Endothelial cell of umbilical vein (primary cell): ENCODE results near the gene SYNM. TPM values are rescaled to one million over a fixed set of nuclear protein-coding genes. Genes with fewer than 3 reads are reported as not detected.

Source experiments
- BruUV-seq: library from RNA; stranded (reverse); fragments of 400-500 nt; replicated peaks from 2 replicates; lab custom pipeline; 2021; lab: Mats Ljungman, UMichigan
- CTCF ChIA-PET: fragments of 300-600, 350-600 bp; sonication (Branson Sonifier 250); formaldehyde crosslinking; loops from one replicate; lab custom pipeline; 2021; ENCODE audit warnings: antibody characterized with exemption, inconsistent platforms; lab: Charles Lee
- POLR2A ChIA-PET: fragments of 300-600, 350-600 bp; sonication (Branson Sonifier 250); formaldehyde crosslinking; loops from one replicate; lab custom pipeline; 2021; ENCODE audit warnings: antibody characterized with exemption, inconsistent platforms; lab: Charles Lee
- DNase-seq: peaks from one replicate; pipeline ENCODE4 v3.0.0-alpha.2; 2011; ENCODE audit warnings: low read depth, low spot score
- FAIRE-seq: peaks from 2 replicates; lab custom pipeline; 2011; peaks lifted over from hg19 to GRCh38; lab: Jason Lieb, UNC
- H2AFZ ChIP-seq: 2 replicates; pipeline ENCODE4 v1.6.0; 2012; ENCODE audit warnings: low read depth, low read length, control low read depth, inconsistent platforms
- H3K27ac ChIP-seq: 2 replicates; pipeline ENCODE4 v1.5.1; 2011; ENCODE audit warnings: low read depth, mild to moderate bottlenecking, control low read depth, low read length, moderate library complexity; ENCODE audit not compliant: insufficient read depth
- H3K27me3 ChIP-seq, 2 experiments: 2 replicates each; pipeline versions ENCODE4 v1.6.0 to v1.6.1; 2011; ENCODE audit warnings: low read length in 2 of 2, mixed read lengths in 1 of 2; ENCODE audit not compliant: control insufficient read depth in 2 of 2, insufficient read depth in 2 of 2
- H3K36me3 ChIP-seq, 2 experiments: 2 replicates in 1 of 2; 3 replicates in 1 of 2; pipeline ENCODE4 v1.5.1; 2011; ENCODE audit warnings: low read length in 2 of 2, mild to moderate bottlenecking in 1 of 2, moderate library complexity in 1 of 2; ENCODE audit not compliant: control insufficient read depth in 2 of 2, insufficient read depth in 2 of 2; ENCODE audit errors: extremely low read depth in 1 of 2
- H3K4me1 ChIP-seq: 3 replicates; pipeline ENCODE4 v1.5.1; 2011; ENCODE audit warnings: mild to moderate bottlenecking, low read length; ENCODE audit not compliant: control insufficient read depth, insufficient read depth; ENCODE audit errors: extremely low read depth
- H3K4me2 ChIP-seq: 2 replicates; pipeline ENCODE4 v1.6.1; 2011; ENCODE audit warnings: low read length, control low read depth, mixed read lengths; ENCODE audit not compliant: insufficient read depth
- H3K4me3 ChIP-seq, 3 experiments: fragments of 200-600 bp in 1 of 3; sonication (generic), shearing (Covaris generic) in 1 of 3; replicated peaks in 1 of 3; 2 replicates each; pipeline ENCODE4 v1.5.1; 2011 to 2016; ENCODE audit warnings: control low read depth in 3 of 3, low read length in 3 of 3, mild to moderate bottlenecking in 2 of 3, inconsistent platforms in 1 of 3, low read depth in 1 of 3, moderate library complexity in 1 of 3; ENCODE audit not compliant: insufficient read depth in 1 of 3
- H3K79me2 ChIP-seq: 2 replicates; pipeline ENCODE4 v1.6.0; 2012; ENCODE audit warnings: low read length, inconsistent platforms; ENCODE audit not compliant: control insufficient read depth, insufficient read depth
- H3K9ac ChIP-seq: replicated peaks from 2 replicates; pipeline ENCODE3; 2011; ENCODE audit warnings: low read length, control low read depth; ENCODE audit not compliant: insufficient read depth; ENCODE audit errors: extremely low read depth
- H3K9me1 ChIP-seq: replicated peaks from 3 replicates; pipeline ENCODE4 v1.6.0; 2011; ENCODE audit warnings: mild to moderate bottlenecking, low read length; ENCODE audit not compliant: control insufficient read depth, insufficient read depth; ENCODE audit errors: extremely low read depth
- H3K9me3 ChIP-seq: replicated peaks from 2 replicates; pipeline ENCODE4 v1.5.1; 2012; ENCODE audit warnings: low read length, inconsistent platforms; ENCODE audit not compliant: control insufficient read depth, insufficient read depth
- H4K20me1 ChIP-seq: replicated peaks from 2 replicates; pipeline ENCODE3; 2011; ENCODE audit warnings: mild to moderate bottlenecking, low read length; ENCODE audit not compliant: control insufficient read depth, insufficient read depth; ENCODE audit errors: extremely low read depth
- CTCF ChIP-seq, 2 donors: IDR thresholded peaks; 1 replicate in 1 of 2; 2 replicates in 1 of 2; pipeline ENCODE4 v1.5.1; 2011; ENCODE audit warnings: low read length in 2 of 2, mild to moderate bottlenecking in 2 of 2, moderate library complexity in 2 of 2, control low read depth in 1 of 2, inconsistent platforms in 1 of 2, low read depth in 1 of 2; ENCODE audit not compliant: insufficient read depth in 1 of 2; ENCODE audit errors: extremely low read depth in 1 of 2
- EZH2 ChIP-seq: IDR thresholded peaks from 2 replicates; pipeline ENCODE4 v1.6.1; 2012; ENCODE audit warnings: borderline replicate concordance, low read depth, mild to moderate bottlenecking, moderate library complexity, low read length, inconsistent platforms; ENCODE audit not compliant: severe bottlenecking
- FOS ChIP-seq: IDR thresholded peaks from 2 replicates; pipeline ENCODE4 v1.6.1; 2011; ENCODE audit warnings: mild to moderate bottlenecking, low read length, moderate library complexity, borderline replicate concordance; ENCODE audit not compliant: insufficient read depth
- GATA2 ChIP-seq: IDR thresholded peaks from 2 replicates; pipeline ENCODE4 v1.7.0; 2011; ENCODE audit warnings: low read depth, mild to moderate bottlenecking, moderate library complexity, mixed read lengths, low read length; ENCODE audit not compliant: insufficient read length, insufficient read depth
- JUN ChIP-seq: IDR thresholded peaks from 2 replicates; pipeline ENCODE4 v1.6.1; 2011; ENCODE audit warnings: borderline replicate concordance, low read depth; ENCODE audit not compliant: insufficient read length, insufficient read depth
- MAX ChIP-seq: IDR thresholded peaks from 2 replicates; pipeline ENCODE4 v1.6.1; 2011; ENCODE audit not compliant: insufficient read depth, insufficient read length
- MYC ChIP-seq: IDR thresholded peaks from one replicate; pipeline ENCODE4 v1.6.1; 2011; ENCODE audit warnings: mild to moderate bottlenecking, low read depth, low read length
- POLR2A ChIP-seq: IDR thresholded peaks from 2 replicates; pipeline ENCODE4 v1.6.1; 2012; ENCODE audit warnings: low read depth, mild to moderate bottlenecking, control low read depth, low read length
- POLR2AphosphoS5 ChIP-seq: IDR thresholded peaks from 2 replicates; pipeline ENCODE4 v1.6.1; 2012; ENCODE audit warnings: low read depth, mild to moderate bottlenecking, control low read depth, low read length, moderate library complexity; ENCODE audit not compliant: insufficient read depth
- dilution Hi-C: fragments of 300-500 bp; cut with MboI; formaldehyde crosslinking; loops from one replicate; pipeline ENCODE4 v1.15.0; 2019; ENCODE audit warnings: low sequenced_read_pairs; ENCODE audit not compliant: extremely low pct_ligation_motif_present
- intact Hi-C: fragments of 100-400 bp; cut with micrococcal nuclease; formaldehyde crosslinking; loops from one replicate; pipeline ENCODE4 v1.10.0; 2022
- polyA plus RNA-seq, 4 experiments: library from polyadenylated mRNA; depleted of rRNA in 3 of 4; stranded (reverse) in 3 of 4; unstranded in 1 of 4; fragments of >200 nt; gene quantifications; 2 replicates each; pipeline versions ENCODE4 v1.2.1 to v1.2.3, GENCODE V29; 2011 to 2012; ENCODE audit warnings: missing spikeins in 1 of 4
- total RNA-seq: library from RNA; stranded (reverse); gene quantifications from 2 replicates; pipeline ENCODE4 v1.2.3, GENCODE V29; 2021

SYNM gene
- total and polyA plus RNA-seq, 2 donors (not counting 3 experiments of a cell fraction or from before 2014, with no cell fraction given) = 3.7 to 10.2 TPM

DNA sequence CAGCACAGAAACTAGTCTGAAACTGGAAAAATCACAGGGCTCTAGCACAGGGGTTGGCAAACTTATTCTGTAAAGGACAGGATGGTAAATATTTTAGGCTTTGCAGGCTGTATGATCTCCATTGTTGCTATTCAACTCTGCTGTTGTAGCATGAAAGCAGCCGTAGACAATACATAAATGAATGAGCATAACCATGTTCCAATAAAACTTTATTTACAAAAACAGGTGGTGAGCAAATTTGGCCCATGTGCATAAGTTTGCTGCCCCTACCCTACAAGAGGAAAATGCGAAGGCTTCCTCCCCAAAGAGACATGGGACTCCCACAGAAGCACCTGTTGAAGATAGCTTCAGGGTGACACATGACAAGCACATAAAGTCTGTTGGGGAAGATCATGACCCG lies 59.2 kb downstream of the SYNM start:
- peaks cover 0 to under 1% of the 10 kb centered on the region in 2 experiments for H3K36me3 ChIP-seq
- FAIRE-seq (no peak), DNase-seq (no peak)
- CTCF ChIA-PET = interaction anchor here (1.0 kb wide), 1 partner anchor 17 kb away, joined by 4 read pairs; no protein-coding TSS in a partner anchor
- POLR2A ChIA-PET = no interaction called here
- no peak overlapping the region for H3K27ac ChIP-seq
- peaks cover 13% of the 10 kb centered on the region for H3K4me1 ChIP-seq
- no peaks in the 10 kb centered on the region for H3K79me2 ChIP-seq
- H2AFZ ChIP-seq = no peak overlapping the region
- H3K9ac ChIP-seq = no peak overlapping the region
- no peaks in the 10 kb centered on the region for H3K9me3 ChIP-seq
- BruUV-seq = no TSS peak
- dilution Hi-C loops = no loop called here
- intact Hi-C loops = no loop called here
- H4K20me1 ChIP-seq = no peaks in the 10 kb centered on the region
- H3K9me1 ChIP-seq = no peaks in the 10 kb centered on the region
- H3K27me3 ChIP-seq = no peaks in the 10 kb centered on the region
- H3K4me2 ChIP-seq = no peak overlapping the region
- TF ChIP-seq POLR2AphosphoS5 (no peak), GATA2 (no peak), EZH2 (no peak), JUN (no peak), MAX (no peak), CTCF (IDR thresholded peaks at IDR 0.05; ENCODE audit: extremely low read depth in 1 of 2, insufficient read depth in 1 of 2, low read depth in 1 of 2, low read length in 2 of 2) (no peak), FOS (no peak), MYC (no peak), POLR2A (no peak)
- H3K4me3 ChIP-seq = no peak overlapping the region
